K562 (cell line): ENCODE measurements around the gene WDPCP. TPM values are rescaled to one million over a fixed set of nuclear protein-coding genes. Genes with fewer than 3 reads are reported as not detected.

Experiments used
- ATAC-seq: fragments of 200-7000 bp; cut with Tn5 transposase; 3 replicates; pipeline ENCODE4 v1.9.1; 2020; ENCODE audit warnings: moderate library complexity
- BruUV-seq: library from RNA; stranded (reverse); fragments of 400-500 nt; replicated peaks from 2 replicates; lab custom pipeline; 2021; lab: Mats Ljungman, UMichigan
- CTCF ChIA-PET: fragments of 300-600 bp; formaldehyde crosslinking; extraction: SDS; loops from one replicate; lab custom pipeline; 2021; ENCODE audit warnings: low intra/inter-chr PET ratio; lab: Yijun Ruan, JAX
- POLR2A ChIA-PET: fragments of 300-600, 350-650 bp; sonication (Branson Sonifier 250); formaldehyde crosslinking; extraction: SDS; loops from one replicate; lab custom pipeline; 2021; ENCODE audit warnings: antibody characterized with exemption, inconsistent platforms; lab: Yijun Ruan, JAX
- DNase-seq, 4 experiments: peaks; one replicate each; pipeline versions ENCODE4 v3.0.0 to v3.0.0-alpha.2; 2011 to 2018; ENCODE audit warnings: low spot score in 3 of 4, mixed read lengths in 3 of 4; ENCODE audit errors: extremely low read depth in 1 of 4
- FAIRE-seq: peaks from 2 replicates; lab custom pipeline; 2011; peaks lifted over from hg19 to GRCh38; lab: Jason Lieb, UNC
- H2AFZ ChIP-seq: 2 replicates; pipeline ENCODE4 v1.6.0; 2011; ENCODE audit warnings: low read depth, low read length, control low read depth, inconsistent platforms
- H3K27ac ChIP-seq: fragments of 200-600 bp; 3 replicates; pipeline ENCODE4 v1.8.0; 2011; ENCODE audit warnings: low read depth, mild to moderate bottlenecking, control low read depth, inconsistent platforms, low read length, moderate library complexity, mixed read lengths; ENCODE audit errors: extremely low read depth
- H3K27me3 ChIP-seq, 2 experiments: fragments of 300-600 bp in 1 of 2; 2 replicates in 1 of 2; 3 replicates in 1 of 2; pipeline versions ENCODE4 v1.6.0 to v1.8.0; 2011; ENCODE audit warnings: inconsistent platforms in 2 of 2, low read length in 2 of 2, mild to moderate bottlenecking in 1 of 2, mixed read lengths in 1 of 2, moderate library complexity in 1 of 2; ENCODE audit not compliant: control insufficient read depth in 2 of 2, insufficient read depth in 2 of 2
- H3K36me3 ChIP-seq: fragments of 300-600 bp; 3 replicates; pipeline ENCODE4 v1.8.0; 2011; ENCODE audit warnings: mild to moderate bottlenecking, low read length, inconsistent platforms; ENCODE audit not compliant: control insufficient read depth, insufficient read depth
- H3K4me1 ChIP-seq, 2 experiments: fragments of 200-600 bp in 1 of 2; replicated peaks in 1 of 2; 2 replicates in 1 of 2; 3 replicates in 1 of 2; pipeline versions ENCODE4 v1.5.1 to v1.8.0; 2011; ENCODE audit warnings: inconsistent platforms in 2 of 2, low read length in 2 of 2, mild to moderate bottlenecking in 1 of 2, mixed read lengths in 1 of 2, moderate library complexity in 1 of 2; ENCODE audit not compliant: control insufficient read depth in 2 of 2, insufficient read depth in 2 of 2
- H3K4me2 ChIP-seq: 2 replicates; pipeline ENCODE4 v1.6.1; 2011; ENCODE audit warnings: low read length, control low read depth, inconsistent platforms, mixed read lengths; ENCODE audit not compliant: insufficient read depth
- H3K4me3 ChIP-seq: fragments of 200-600 bp; sonication (generic), shearing (Covaris generic); 2 replicates; pipeline ENCODE4 v1.5.1; 2016; ENCODE audit warnings: control low read depth, inconsistent platforms
- H3K79me2 ChIP-seq: fragments of 200-600 bp; 3 replicates; pipeline ENCODE4 v1.8.0; 2011; ENCODE audit warnings: low read length, inconsistent platforms; ENCODE audit not compliant: control insufficient read depth, insufficient read depth
- H3K9ac ChIP-seq, 2 experiments: 2 replicates each; pipeline versions ENCODE4 v1.6.0 to v1.6.1; 2011; ENCODE audit warnings: low read depth in 2 of 2, low read length in 2 of 2, control low read depth in 1 of 2, inconsistent platforms in 1 of 2, mild to moderate bottlenecking in 1 of 2, mixed read lengths in 1 of 2; ENCODE audit not compliant: insufficient read depth in 1 of 2
- H3K9me1 ChIP-seq: one replicate; pipeline ENCODE4 v1.6.0; 2011; ENCODE audit warnings: inconsistent platforms, mild to moderate bottlenecking, low read length, moderate library complexity; ENCODE audit not compliant: control insufficient read depth, insufficient read depth
- H3K9me3 ChIP-seq: replicated peaks from 2 replicates; pipeline ENCODE4 v1.5.1; 2011; ENCODE audit warnings: low read depth, low read length, inconsistent platforms; ENCODE audit not compliant: control insufficient read depth, insufficient read depth
- H4K20me1 ChIP-seq: replicated peaks from 2 replicates; pipeline ENCODE4 v1.6.1; 2011; ENCODE audit warnings: low read length, inconsistent platforms, mixed read lengths; ENCODE audit not compliant: control insufficient read depth, insufficient read depth
- HSF4 ChIP-seq: fragments of 250-450 bp; sonication (Bioruptor Pico); IDR thresholded peaks from 2 replicates; pipeline ENCODE4 v2.1.2; 2022; ENCODE audit warnings: mild to moderate bottlenecking, moderate library complexity, borderline replicate concordance
- SMARCB1 ChIP-seq: IDR thresholded peaks from 2 replicates; pipeline ENCODE4 v1.6.1; 2011; ENCODE audit warnings: improper control_type of control experiment, low read depth; ENCODE audit not compliant: insufficient read length
- WGBS: fragments of 100-300 bp; shearing (Covaris generic); methylation state at CpG from one replicate; pipeline ENCODE4 v1.1.6; 2016; ENCODE audit warnings: low coverage, mixed read lengths; ENCODE audit not compliant: insufficient coverage; ENCODE audit errors: missing lambda C conversion rate; 5-methylcytosine and 5-hydroxymethylcytosine counted together
- in situ Hi-C: fragments of 300-500 bp; cut with MboI; formaldehyde crosslinking; loops from 4 replicates; pipeline ENCODE4 v1.15.0; 2018; ENCODE audit warnings: inconsistent platforms, mixed read lengths
- intact Hi-C: fragments of 100-400 bp; cut with micrococcal nuclease; formaldehyde crosslinking; loops from 2 replicates; pipeline ENCODE4 v1.14.2; 2022
- polyA plus RNA-seq, 8 experiments: library from polyadenylated mRNA; depleted of rRNA in 4 of 8; stranded (reverse) in 5 of 8; unstranded in 3 of 8; fragments of >200 nt; fragmentation: Nextera tagmentation in 2 of 8; fragmentation: Illumina TruSeq in 1 of 8; extraction: Ambion mirVana in 2 of 8; extraction: Trizol in 1 of 8; gene quantifications; 2 replicates each; pipeline versions ENCODE4 v1.2.1 to v1.2.3, GENCODE V29; 2011 to 2014; ENCODE audit warnings: inconsistent platforms in 1 of 8, missing spikeins in 1 of 8
- total RNA-seq, 7 experiments: library from RNA; depleted of rRNA in 6 of 7; stranded (reverse); fragments of >200 nt in 6 of 7; fragmentation: Illumina TruSeq in 2 of 7; extraction: Trizol in 2 of 7; gene quantifications; 2 replicates each; pipeline versions ENCODE4 v1.2.1 to v1.2.3, GENCODE V29; 2011 to 2021; ENCODE audit warnings: low replicate concordance in 1 of 7

WDPCP gene
- total and polyA plus RNA-seq, 9 of the 15 experiments (the other 6 are each of a cell fraction or from before 2014, with no cell fraction given), result 1.4 to 6.4 (median 5.5) TPM

GRCh38 chr2:63537306-63537705, 51.0 kb downstream of the WDPCP start:
- FAIRE-seq (no peak), ATAC-seq (no peak), DNase-seq (no peak)
- Histone ChIP-seq H3K9me1 (no peaks in the 10 kb centered on the region), H3K27ac (no peak overlapping the region), H3K4me3 (no peak overlapping the region), H3K36me3 (no peaks in the 10 kb centered on the region), H3K27me3 (no peaks in the 10 kb centered on the region), H3K4me2 (no peak overlapping the region), H4K20me1 (no peaks in the 10 kb centered on the region), H3K79me2 (no peaks in the 10 kb centered on the region), H3K4me1 (no peaks in the 10 kb centered on the region), H3K9me3 (no peaks in the 10 kb centered on the region), H2AFZ (no peak overlapping the region), H3K9ac (no peak overlapping the region)
- POLR2A ChIA-PET, result no interaction called here
- intact Hi-C loops, result no loop called here
- CTCF ChIA-PET, result no interaction called here
- 40% methylated on average over 2 of the region's 2 CpGs for WGBS
- no TSS peak for BruUV-seq
- in situ Hi-C loops, result no loop called here
- no peak for TF ChIP-seq HSF4 (CRISPR knock-in tag)

GRCh38 chr2:63530704-63531279, 57.5 kb downstream of the WDPCP start:
- Histone ChIP-seq H3K36me3 (no peaks in the 10 kb centered on the region), H3K4me1 (no peaks in the 10 kb centered on the region; a peak in 1 of 5 replicates), H3K4me3 (no peak overlapping the region), H4K20me1 (no peaks in the 10 kb centered on the region), H3K9me1 (no peaks in the 10 kb centered on the region), H3K9ac (no peak overlapping the region), H2AFZ (no peak overlapping the region), H3K79me2 (no peaks in the 10 kb centered on the region), H3K4me2 (no peak overlapping the region), H3K27me3 (no peaks in the 10 kb centered on the region), H3K27ac (no peak overlapping the region), H3K9me3 (0 out of 2 replicates have a peak, but pooled peaks cover 2% of the 10 kb centered on the region)
- BruUV-seq, result no TSS peak
- WGBS, result 23% methylated on average over 15 of the region's 16 CpGs
- CTCF ChIA-PET, result no interaction called here
- in situ Hi-C loops (no loop called here), intact Hi-C loops (no loop called here)
- DNase-seq (no peak), FAIRE-seq (no peak), ATAC-seq (no peak)
- no peak for TF ChIP-seq SMARCB1
- POLR2A ChIA-PET, result no interaction called here
